Muscle layer of colon (tissue), 2 donors: ENCODE results near the gene PLPP3.

Source experiments
- H3K27ac ChIP-seq: one replicate; pipeline ENCODE4 v1.7.0; 2013; ENCODE audit warnings: low read depth, mild to moderate bottlenecking, low read length, moderate library complexity
- H3K27me3 ChIP-seq, 2 donors: one replicate each; pipeline ENCODE4 v1.7.0; 2013; ENCODE audit warnings: low read length in 2 of 2, mild to moderate bottlenecking in 2 of 2; ENCODE audit not compliant: insufficient read depth in 2 of 2, control insufficient read depth in 1 of 2
- H3K36me3 ChIP-seq: one replicate; pipeline ENCODE4 v1.7.0; 2013; ENCODE audit warnings: mild to moderate bottlenecking, low read length; ENCODE audit not compliant: insufficient read depth
- H3K4me1 ChIP-seq: one replicate; pipeline ENCODE4 v1.7.0; 2013; ENCODE audit warnings: mild to moderate bottlenecking, low read length; ENCODE audit not compliant: insufficient read depth
- H3K4me3 ChIP-seq, 2 donors: one replicate each; pipeline ENCODE4 v1.7.0; 2013; ENCODE audit warnings: low read length in 2 of 2, low read depth in 1 of 2, mild to moderate bottlenecking in 1 of 2, moderate library complexity in 1 of 2
- H3K9ac ChIP-seq: one replicate; pipeline ENCODE4 v1.7.0; 2013; ENCODE audit warnings: low read length
- H3K9me3 ChIP-seq: one replicate; pipeline ENCODE4 v1.7.0; 2013; ENCODE audit warnings: mild to moderate bottlenecking, low read length
- donor health status: abdominal sarcoma.
- donor health status: Adenocarcinoma of cecum.

Gene PLPP3

DNA sequence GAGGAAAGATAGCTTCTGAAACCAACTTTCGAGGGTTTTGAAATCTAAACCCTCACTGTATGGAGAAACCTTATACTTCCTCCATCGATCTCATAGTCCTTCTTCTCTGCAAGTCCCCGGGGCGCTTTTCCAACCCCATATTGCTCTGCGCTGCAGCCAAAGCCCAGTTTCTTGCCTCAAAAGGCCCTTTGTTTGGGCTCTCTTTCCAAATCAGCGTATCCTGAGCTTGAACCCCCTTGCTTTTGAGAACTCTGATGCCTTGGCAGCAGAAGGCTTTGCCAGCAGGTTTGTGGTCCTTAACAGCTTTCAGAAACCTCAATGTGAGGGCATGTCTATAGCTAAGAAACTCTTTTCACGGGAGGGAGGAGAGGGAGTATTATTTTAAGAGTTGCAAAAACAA is 21.6 kb downstream of the PLPP3 start:
- Histone ChIP-seq H3K27me3 (no peaks in the 10 kb centered on the region), H3K4me3 (no peak overlapping the region), H3K27ac (no peak overlapping the region), H3K9ac (no peak overlapping the region), H3K9me3 (peaks cover 3% of the 10 kb centered on the region), H3K36me3 (no peaks in the 10 kb centered on the region), H3K4me1 (peaks cover 24% of the 10 kb centered on the region)

DNA sequence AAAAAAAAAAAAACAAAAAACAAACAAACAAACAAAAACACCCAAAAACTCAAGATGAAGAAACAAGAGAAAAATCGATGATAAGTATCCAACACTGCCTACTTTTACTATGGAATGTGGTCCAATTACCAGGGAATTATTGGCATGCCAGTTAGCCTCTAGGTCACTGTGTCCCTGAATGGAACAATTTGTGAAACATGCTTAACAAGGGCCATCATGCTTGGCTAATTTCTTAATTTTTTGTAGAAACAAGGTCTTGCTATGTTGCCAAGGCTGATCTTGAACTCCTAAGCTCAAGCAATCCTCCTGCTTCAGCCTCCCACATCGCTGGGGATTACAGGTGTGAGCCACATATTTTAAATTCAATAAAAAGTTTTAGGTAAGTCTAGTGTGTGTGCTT is 23.9 kb downstream of the PLPP3 start:
- Histone ChIP-seq H3K27ac (no peak overlapping the region), H3K27me3 (no peaks in the 10 kb centered on the region), H3K9me3 (peaks cover 3% of the 10 kb centered on the region)

DNA sequence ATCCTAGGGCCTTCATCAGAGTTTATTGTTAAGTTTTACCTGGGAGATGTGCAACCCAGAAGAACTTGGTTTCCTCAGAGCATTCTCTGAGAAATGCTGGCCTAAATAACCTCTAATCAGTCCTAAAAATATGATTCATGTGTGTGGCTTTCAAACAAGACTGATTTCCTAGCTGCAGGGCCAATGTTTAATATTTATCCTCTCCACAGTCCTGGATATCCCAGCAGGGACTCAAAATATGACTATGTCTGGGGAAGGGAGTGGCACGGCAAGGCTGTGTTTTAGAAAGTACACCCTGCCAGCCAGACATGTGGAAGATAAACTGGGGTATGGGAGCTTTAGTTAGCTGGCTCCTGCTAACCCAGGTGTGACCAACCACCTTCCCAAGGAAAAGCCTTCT is 26.3 kb downstream of the PLPP3 start:
- H3K4me1 ChIP-seq = peaks cover 51% of the 10 kb centered on the region
- H3K27me3 ChIP-seq = no peaks in the 10 kb centered on the region
- no peaks in the 10 kb centered on the region for H3K9me3 ChIP-seq
- H3K36me3 ChIP-seq = no peaks in the 10 kb centered on the region
- H3K9ac ChIP-seq = no peak overlapping the region
- H3K27ac ChIP-seq = no peak overlapping the region
- H3K4me3 ChIP-seq = no peak overlapping the region

More for the DNA sequence above, 23.9 kb downstream of the PLPP3 start:
- H3K36me3 ChIP-seq = no peaks in the 10 kb centered on the region
- peaks cover 28% of the 10 kb centered on the region for H3K4me1 ChIP-seq
- H3K4me3 ChIP-seq = no peak overlapping the region
- H3K9ac ChIP-seq = no peak overlapping the region

DNA sequence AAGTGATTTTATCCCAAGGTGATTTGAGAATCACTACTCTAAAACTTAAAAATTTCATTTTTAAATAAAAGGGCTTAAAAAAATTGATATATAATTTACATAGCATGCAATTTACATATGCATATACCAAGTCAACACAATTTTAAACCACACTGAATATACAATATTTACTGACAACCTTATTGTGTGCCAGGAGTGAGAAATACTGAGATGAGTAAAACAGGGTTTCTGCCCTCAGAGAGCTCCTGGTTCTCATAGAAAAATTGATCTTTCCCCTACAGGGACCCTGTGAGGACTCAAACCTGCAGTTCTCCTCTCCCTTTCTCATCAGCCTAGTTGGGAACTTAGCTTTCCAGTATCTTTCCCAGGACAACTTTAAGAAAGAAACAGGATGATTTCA is 27.0 kb downstream of the PLPP3 start:
- H3K36me3 ChIP-seq = no peaks in the 10 kb centered on the region
- H3K27ac ChIP-seq = no peak overlapping the region
- peaks cover 57% of the 10 kb centered on the region for H3K4me1 ChIP-seq
- H3K27me3 ChIP-seq = no peaks in the 10 kb centered on the region
- no peak overlapping the region for H3K9ac ChIP-seq
- H3K9me3 ChIP-seq = no peaks in the 10 kb centered on the region
- no peak overlapping the region for H3K4me3 ChIP-seq

DNA sequence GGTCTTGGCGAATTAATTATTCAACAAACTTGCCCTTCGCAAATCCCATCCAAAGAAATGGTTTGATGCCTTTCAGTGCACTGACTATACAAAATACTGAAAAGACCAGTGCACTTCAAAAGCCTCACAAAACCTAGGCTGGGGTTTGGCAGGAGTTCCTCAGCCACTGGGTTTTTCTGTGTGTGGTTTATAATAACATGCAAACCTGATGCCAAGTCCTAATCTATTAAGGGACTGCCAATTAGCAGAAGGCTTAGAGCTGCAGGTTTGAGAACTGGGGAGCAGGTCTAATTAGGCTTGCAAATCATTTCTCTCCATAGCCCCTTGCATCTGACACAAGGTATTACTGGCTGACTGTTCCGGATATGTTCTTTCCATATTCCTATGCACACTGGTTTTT is 27.7 kb downstream of the PLPP3 start:
- H3K9me3 ChIP-seq = no peaks in the 10 kb centered on the region
- peaks cover 61% of the 10 kb centered on the region for H3K4me1 ChIP-seq
- no peaks in the 10 kb centered on the region for H3K36me3 ChIP-seq
- H3K9ac ChIP-seq = no peak overlapping the region
- H3K27ac ChIP-seq = no peak overlapping the region
- no peaks in the 10 kb centered on the region for H3K27me3 ChIP-seq
- H3K4me3 ChIP-seq = no peak overlapping the region

DNA sequence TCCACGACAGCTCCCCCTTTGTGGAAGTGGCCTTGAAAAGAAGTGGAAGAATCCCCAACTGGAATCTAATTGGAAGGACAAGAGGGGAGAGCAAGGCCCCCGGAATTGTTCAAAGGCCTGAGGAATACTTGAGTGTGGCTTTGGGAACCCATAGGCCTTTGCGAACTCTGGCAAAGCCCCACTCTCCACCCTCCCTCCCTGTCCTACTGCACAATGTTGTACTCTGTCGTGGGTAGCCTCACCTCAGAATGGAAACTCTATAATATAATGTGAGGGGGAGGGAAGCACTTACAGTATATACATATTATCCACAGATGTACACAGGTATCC is 28.5 kb downstream of the PLPP3 start:
- H3K27ac ChIP-seq = no peak overlapping the region

DNA sequence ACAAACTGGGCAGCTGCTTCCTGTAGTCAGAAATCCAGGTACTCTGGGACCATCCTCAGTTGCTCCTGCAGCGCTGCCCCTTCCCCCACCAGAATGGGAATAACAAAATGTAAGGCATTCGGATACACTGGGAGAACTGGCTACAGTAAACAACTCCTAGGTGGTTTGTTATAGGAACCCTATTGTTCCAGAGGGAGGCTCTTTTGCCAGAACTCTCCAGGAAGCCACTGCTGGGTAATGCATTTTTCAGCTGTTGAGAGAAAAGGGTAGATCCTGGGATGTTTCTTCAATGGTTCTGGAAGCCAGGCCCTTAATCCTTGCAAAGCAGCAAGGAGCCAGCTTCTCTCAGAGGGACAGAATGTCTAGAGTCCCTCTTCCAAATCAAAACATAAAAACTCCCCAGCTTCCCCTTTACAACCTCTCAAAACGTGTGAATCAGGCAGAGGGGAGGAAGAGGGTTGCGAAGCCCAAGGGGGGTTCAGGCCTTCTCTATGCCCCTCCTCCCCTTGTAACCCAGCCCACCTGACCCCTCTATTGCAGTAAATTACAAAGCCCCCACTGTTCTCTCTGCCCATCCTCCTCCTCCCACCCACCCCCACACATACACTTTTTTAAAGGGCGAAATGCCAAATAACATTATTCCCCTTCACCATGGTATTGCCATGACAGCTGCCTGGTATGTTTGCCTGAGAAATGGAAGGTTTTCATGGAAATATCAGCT is 29.1 kb downstream of the PLPP3 start:
- no peak overlapping the region for H3K9ac ChIP-seq
- peaks cover 71% of the 10 kb centered on the region for H3K4me1 ChIP-seq
- H3K36me3 ChIP-seq = no peaks in the 10 kb centered on the region
- no peaks in the 10 kb centered on the region for H3K9me3 ChIP-seq
- no peak overlapping the region for H3K4me3 ChIP-seq
- no peaks in the 10 kb centered on the region for H3K27me3 ChIP-seq
- no peak overlapping the region for H3K27ac ChIP-seq

More for the DNA sequence above, 28.5 kb downstream of the PLPP3 start:
- H3K9ac ChIP-seq = no peak overlapping the region
- no peak overlapping the region for H3K4me3 ChIP-seq
- H3K9me3 ChIP-seq = no peaks in the 10 kb centered on the region
- no peaks in the 10 kb centered on the region for H3K36me3 ChIP-seq
- no peaks in the 10 kb centered on the region for H3K27me3 ChIP-seq
- H3K4me1 ChIP-seq = peaks cover 70% of the 10 kb centered on the region

DNA sequence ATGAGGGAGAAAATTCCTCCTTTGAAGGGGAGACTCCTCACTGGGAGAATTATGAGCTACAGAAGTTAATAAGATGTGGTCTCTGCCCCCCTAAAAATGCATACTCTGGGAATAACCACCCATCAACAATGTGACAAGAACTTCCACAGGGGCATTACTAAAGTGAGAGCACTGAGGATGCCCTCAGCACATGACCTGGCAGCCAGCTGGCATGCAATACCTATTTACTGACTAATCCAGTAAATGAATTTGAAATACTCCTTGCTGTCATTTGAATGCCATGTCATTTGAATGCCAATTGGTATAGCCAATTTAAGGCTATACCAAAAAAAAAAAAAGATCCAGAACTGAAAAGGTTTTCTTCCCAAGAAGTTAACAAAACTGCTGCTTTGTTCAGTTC is 30.8 kb downstream of the PLPP3 start:
- H3K27ac ChIP-seq = no peak overlapping the region
- no peaks in the 10 kb centered on the region for H3K27me3 ChIP-seq
- H3K9ac ChIP-seq = no peak overlapping the region
- peaks cover 75% of the 10 kb centered on the region for H3K4me1 ChIP-seq
- H3K36me3 ChIP-seq = no peaks in the 10 kb centered on the region
- no peaks in the 10 kb centered on the region for H3K9me3 ChIP-seq
- no peak overlapping the region for H3K4me3 ChIP-seq

DNA sequence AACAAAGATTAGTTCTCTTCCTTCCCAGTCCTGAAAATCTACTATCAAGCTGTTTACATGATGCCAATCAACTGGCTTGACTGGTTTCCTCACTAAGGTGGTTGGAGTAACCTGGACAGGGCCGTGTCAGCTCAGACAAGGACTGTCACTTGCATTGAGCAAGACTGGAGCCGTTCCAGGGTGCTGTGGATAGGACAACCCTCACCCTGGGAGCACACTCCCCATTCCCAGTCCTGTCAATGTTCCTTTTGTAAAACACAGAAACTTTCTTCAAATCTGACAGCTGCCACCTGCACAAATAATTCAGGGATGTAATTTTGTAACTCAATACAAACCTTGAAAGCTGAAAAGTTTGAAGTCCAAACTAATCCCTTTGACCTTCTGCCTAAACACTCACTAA is 31.4 kb downstream of the PLPP3 start:
- no peak overlapping the region for H3K27ac ChIP-seq
- no peak overlapping the region for H3K9ac ChIP-seq
- no peaks in the 10 kb centered on the region for H3K9me3 ChIP-seq
- H3K27me3 ChIP-seq = no peaks in the 10 kb centered on the region
- H3K4me3 ChIP-seq = no peak overlapping the region
- peaks cover 76% of the 10 kb centered on the region for H3K4me1 ChIP-seq
- no peaks in the 10 kb centered on the region for H3K36me3 ChIP-seq

DNA sequence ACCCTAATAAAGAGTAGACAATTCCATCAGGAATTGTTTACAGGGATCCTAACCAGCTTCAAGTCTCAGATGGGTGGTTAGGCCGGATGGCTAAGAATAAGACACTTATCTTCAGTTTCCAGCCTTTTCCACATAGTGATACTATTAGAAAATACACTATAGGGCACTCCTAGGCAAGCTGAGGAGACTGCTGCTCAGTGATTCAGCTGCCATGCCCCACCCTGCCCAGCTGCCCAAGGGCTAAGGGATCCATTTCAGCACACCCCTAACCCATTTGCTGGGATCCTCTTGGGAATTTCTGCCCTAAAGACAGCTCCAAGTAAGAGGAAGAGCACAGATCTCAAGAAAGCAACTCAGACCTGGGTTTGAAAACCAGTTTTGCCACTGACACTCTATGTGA is 31.9 kb downstream of the PLPP3 start:
- Histone ChIP-seq H3K9me3 (no peaks in the 10 kb centered on the region), H3K27me3 (no peaks in the 10 kb centered on the region), H3K36me3 (no peaks in the 10 kb centered on the region), H3K27ac (no peak overlapping the region), H3K4me3 (no peak overlapping the region), H3K4me1 (peaks cover 75% of the 10 kb centered on the region), H3K9ac (no peak overlapping the region)

DNA sequence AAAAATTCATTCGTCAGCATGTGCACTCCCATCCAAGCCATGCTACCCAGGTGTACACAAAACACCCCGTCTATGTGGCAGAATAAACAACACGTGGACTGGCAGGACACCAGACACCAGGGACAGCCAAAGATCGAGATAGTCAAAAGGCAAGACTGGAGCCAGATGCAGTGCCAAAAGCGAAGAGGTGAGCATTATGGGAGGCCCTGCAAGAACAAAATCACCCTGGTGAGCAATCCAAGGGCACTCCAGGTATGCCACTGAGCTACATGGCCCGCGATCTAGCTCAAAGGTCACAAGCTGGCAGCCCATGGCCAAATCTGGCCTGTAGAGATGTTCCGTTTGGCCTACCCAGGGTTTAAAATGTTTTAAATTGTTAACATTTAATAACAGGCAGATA is 33.7 kb downstream of the PLPP3 start:
- peaks cover 68% of the 10 kb centered on the region for H3K4me1 ChIP-seq
- H3K27me3 ChIP-seq = no peaks in the 10 kb centered on the region
- no peak overlapping the region for H3K27ac ChIP-seq
- H3K9me3 ChIP-seq = no peaks in the 10 kb centered on the region
- peaks cover 4% of the 10 kb centered on the region for H3K36me3 ChIP-seq
- H3K4me3 ChIP-seq = no peak overlapping the region
- H3K9ac ChIP-seq = no peak overlapping the region

DNA sequence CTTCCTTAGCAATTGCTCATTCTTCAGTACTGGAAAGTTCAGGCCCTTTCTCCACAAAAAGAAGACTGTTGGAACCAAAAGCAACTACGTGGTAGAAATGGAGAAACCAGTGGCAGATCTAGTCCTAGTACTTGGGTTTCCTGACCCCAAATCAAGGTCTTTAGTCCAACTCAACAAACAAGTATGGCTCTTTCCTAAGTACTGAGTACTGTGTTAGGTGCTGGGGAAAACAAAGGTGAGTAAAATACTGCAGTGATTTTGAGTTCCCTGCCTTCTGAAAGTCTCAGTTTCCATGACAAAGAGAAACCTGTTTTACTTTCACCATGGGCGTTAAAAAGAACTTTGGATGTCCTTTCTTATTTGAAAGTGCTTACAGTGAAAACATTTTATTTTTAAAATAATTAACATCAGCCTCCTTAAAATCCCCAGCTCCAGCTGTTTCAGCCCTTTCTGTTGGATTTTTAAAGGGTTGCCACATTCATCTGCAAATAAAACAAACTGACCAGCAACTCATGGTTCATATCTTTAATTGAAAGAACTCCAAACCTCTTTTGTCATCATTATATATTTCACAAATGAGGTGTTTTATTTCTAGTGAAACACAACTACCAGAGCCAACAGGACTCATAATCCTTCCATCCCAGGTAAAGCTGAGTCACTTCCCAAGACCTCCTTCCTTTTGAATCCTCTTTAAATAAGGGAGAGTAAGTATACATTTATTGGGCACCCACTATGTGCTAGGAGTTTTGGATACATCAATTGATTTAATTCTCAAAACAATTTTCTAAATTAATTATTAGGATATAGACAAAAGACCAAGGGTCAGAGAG is 35.4 kb downstream of the PLPP3 start:
- Histone ChIP-seq H3K27me3 (no peaks in the 10 kb centered on the region), H3K4me1 (peaks cover 68% of the 10 kb centered on the region), H3K9me3 (no peaks in the 10 kb centered on the region), H3K27ac (no peak overlapping the region), H3K9ac (no peak overlapping the region), H3K36me3 (peaks cover 4% of the 10 kb centered on the region), H3K4me3 (no peak overlapping the region)
